Keratinocyte (primary cell): ENCODE measurements around the gene BCOR. TPM values are rescaled to one million over a fixed set of nuclear protein-coding genes. Genes with fewer than 3 reads are reported as not detected.

Source experiments
- DNase-seq: peaks from one replicate; pipeline ENCODE4 v3.0.0-alpha.2; 2011; ENCODE audit warnings: low read depth, missing footprints, low spot score
- FAIRE-seq: peaks from 2 replicates; lab custom pipeline; 2011; peaks lifted over from hg19 to GRCh38; lab: Jason Lieb, UNC
- H2AFZ ChIP-seq: 2 replicates; pipeline ENCODE4 v1.6.0; 2012; ENCODE audit warnings: low read length, control low read depth, inconsistent platforms; ENCODE audit not compliant: control insufficient read depth
- H3K27ac ChIP-seq: 2 replicates; pipeline ENCODE4 v1.5.1; 2011; ENCODE audit warnings: low read length; ENCODE audit not compliant: control insufficient read depth, insufficient read depth
- H3K27me3 ChIP-seq: 3 replicates; pipeline ENCODE4 v1.6.0; 2011; ENCODE audit warnings: low read length; ENCODE audit not compliant: control insufficient read depth, insufficient read depth; ENCODE audit errors: extremely low read depth
- H3K36me3 ChIP-seq, 2 experiments: 2 replicates in 1 of 2; 3 replicates in 1 of 2; pipeline ENCODE4 v1.5.1; 2011; ENCODE audit warnings: low read length in 2 of 2, mild to moderate bottlenecking in 1 of 2; ENCODE audit not compliant: control insufficient read depth in 2 of 2, insufficient read depth in 2 of 2; ENCODE audit errors: extremely low read depth in 1 of 2
- H3K4me1 ChIP-seq: 3 replicates; pipeline ENCODE4 v1.5.1; 2011; ENCODE audit warnings: low read length; ENCODE audit not compliant: control insufficient read depth, insufficient read depth; ENCODE audit errors: extremely low read depth
- H3K4me2 ChIP-seq: 3 replicates; pipeline ENCODE4 v1.6.0; 2011; ENCODE audit warnings: low read depth, low read length; ENCODE audit not compliant: control insufficient read depth, insufficient read depth; ENCODE audit errors: extremely low read depth
- H3K4me3 ChIP-seq, 3 experiments: fragments of 200-600 bp in 1 of 3; sonication (generic) in 1 of 3; 2 replicates in 2 of 3; 3 replicates in 1 of 3; pipeline ENCODE4 v1.5.1; 2011 to 2016; ENCODE audit warnings: low read length in 3 of 3, mild to moderate bottlenecking in 3 of 3, control low read depth in 2 of 3, inconsistent platforms in 1 of 3, low read depth in 1 of 3, mixed read lengths in 1 of 3, mixed run types in 1 of 3, moderate library complexity in 1 of 3; ENCODE audit not compliant: control insufficient read depth in 2 of 3, insufficient read depth in 2 of 3; ENCODE audit errors: extremely low read depth in 1 of 3
- H3K79me2 ChIP-seq: 2 replicates; pipeline ENCODE4 v1.6.0; 2012; ENCODE audit warnings: low read length; ENCODE audit not compliant: control insufficient read depth, insufficient read depth
- H3K9ac ChIP-seq: 3 replicates; pipeline ENCODE4 v1.6.0; 2011; ENCODE audit warnings: low read length; ENCODE audit not compliant: control insufficient read depth, insufficient read depth; ENCODE audit errors: extremely low read depth
- H3K9me1 ChIP-seq: 3 replicates; pipeline ENCODE4 v1.6.0; 2011; ENCODE audit warnings: low read length; ENCODE audit not compliant: control insufficient read depth, insufficient read depth; ENCODE audit errors: extremely low read depth
- H3K9me3 ChIP-seq: 2 replicates; pipeline ENCODE4 v1.5.1; 2012; ENCODE audit warnings: low read depth, low read length; ENCODE audit not compliant: control insufficient read depth
- H4K20me1 ChIP-seq: 3 replicates; pipeline ENCODE4 v1.6.0; 2011; ENCODE audit warnings: low read length; ENCODE audit not compliant: control insufficient read depth, insufficient read depth; ENCODE audit errors: extremely low read depth
- CTCF ChIP-seq, 3 experiments: IDR thresholded peaks in 1 of 3; conservative IDR thresholded peaks in 1 of 3; optimal IDR thresholded peaks in 1 of 3; 2 replicates in 2 of 3; 3 replicates in 1 of 3; pipeline versions ENCODE3 to v1.5.1; 2011; ENCODE audit warnings: low read length in 3 of 3, mild to moderate bottlenecking in 3 of 3, moderate library complexity in 2 of 3, control low read depth in 1 of 3, inconsistent platforms in 1 of 3; ENCODE audit not compliant: insufficient read depth in 2 of 3; ENCODE audit errors: extremely low read depth in 1 of 3
- EZH2 ChIP-seq: IDR thresholded peaks from one replicate; pipeline ENCODE4 v1.6.1; 2012; ENCODE audit warnings: inconsistent platforms, mild to moderate bottlenecking, low read length, moderate library complexity
- dilution Hi-C: fragments of 300-500 bp; cut with MboI; formaldehyde crosslinking; loops from one replicate; pipeline ENCODE4 v1.7.0; 2020; ENCODE audit warnings: low sequenced_read_pairs; ENCODE audit not compliant: extremely low pct_ligation_motif_present
- polyA plus RNA-seq, 5 experiments: library from polyadenylated mRNA; depleted of rRNA in 3 of 5; stranded (reverse) in 3 of 5; stranded (forward) in 1 of 5; unstranded in 1 of 5; fragments of >200 nt; gene quantifications; 1 replicate in 1 of 5; 2 replicates in 3 of 5; 3 replicates in 1 of 5; pipeline versions ENCODE4 v1.2.1 to v1.2.3, GENCODE V29; 2011 to 2012; ENCODE audit warnings: missing spikeins in 2 of 5, low read depth in 1 of 5, low replicate concordance in 1 of 5

BCOR gene
- polyA plus RNA-seq, 1 donor (not counting 4 experiments of a cell fraction or from before 2014, with no cell fraction given), result 5.0 TPM

- DNase-seq (no peak), FAIRE-seq (no peak)
- H4K20me1 ChIP-seq, result no peaks in the 10 kb centered on the region
- no peak for TF ChIP-seq EZH2
- no peak for TF ChIP-seq CTCF (optimal IDR thresholded peaks at IDR 0.05 in 1 of 3, IDR thresholded peaks at IDR 0.05 in 1 of 3, conservative IDR thresholded peaks at IDR 0.05 in 1 of 3; ENCODE audit: extremely low read depth in 1 of 3, insufficient read depth in 2 of 3, low read length in 3 of 3)
- H3K4me3 ChIP-seq, result no peak overlapping the region
- dilution Hi-C loops, result no loop called here
- H3K4me2 ChIP-seq, result no peak overlapping the region
- no peak overlapping the region for H3K9ac ChIP-seq
- H3K79me2 ChIP-seq, result no peaks in the 10 kb centered on the region
- no peaks in the 10 kb centered on the region for H3K9me3 ChIP-seq
- H3K27ac ChIP-seq, result no peak overlapping the region
- H3K4me1 ChIP-seq, result peaks cover 6% of the 10 kb centered on the region
- H3K27me3 ChIP-seq, result peaks cover 19% of the 10 kb centered on the region
- no peak overlapping the region for H2AFZ ChIP-seq
- H3K36me3 ChIP-seq, result no peaks in the 10 kb centered on the region
- H3K9me1 ChIP-seq, result no peaks in the 10 kb centered on the region
These were observed 82.1 kb downstream of the BCOR start for GRCh38 chrX:40015693-40016092.

GRCh38 chrX:40013266-40014195 lies 84.2 kb downstream of the BCOR start:
- Histone ChIP-seq H3K4me2 (peak overlapping the region; percentile 49), H3K4me3 (peak overlapping the region; percentile 47 to 56 (median 51)), H3K9ac (peak overlapping the region; percentile 58), H3K27ac (peak overlapping the region; percentile 52), H3K9me1 (no peaks in the 10 kb centered on the region), H3K27me3 (peaks cover 38% of the 10 kb centered on the region), H4K20me1 (no peaks in the 10 kb centered on the region), H3K79me2 (no peaks in the 10 kb centered on the region), H2AFZ (peak overlapping the region; percentile 9), H3K36me3 (no peaks in the 10 kb centered on the region), H3K4me1 (peaks cover 6% of the 10 kb centered on the region), H3K9me3 (no peaks in the 10 kb centered on the region)
- dilution Hi-C loops, result no loop called here
- TF ChIP-seq CTCF (optimal IDR thresholded peaks at IDR 0.05 in 1 of 3, IDR thresholded peaks at IDR 0.05 in 1 of 3, conservative IDR thresholded peaks at IDR 0.05 in 1 of 3; ENCODE audit: extremely low read depth in 1 of 3, insufficient read depth in 2 of 3, low read length in 3 of 3) (no peak), EZH2 (no peak)
- FAIRE-seq (no peak), DNase-seq (no peak)
